HG03095 (cell line): ENCODE data around the gene PLD1.
A peak's percentile ranks its signal among the peaks of the same experiment; 100 is the strongest.

Source experiments
- ATAC-seq: cut with Tn5 transposase; IDR thresholded peaks from one replicate; pipeline ENCODE4 v1.9.1; 2021; ENCODE audit warnings: moderate library complexity; ENCODE audit not compliant: unreplicated experiment

The PLD1 gene

GRCh38 chr3:171801738-171802589 lies 8.3 kb downstream of the PLD1 start:
- ATAC-seq, result no peak

DNA sequence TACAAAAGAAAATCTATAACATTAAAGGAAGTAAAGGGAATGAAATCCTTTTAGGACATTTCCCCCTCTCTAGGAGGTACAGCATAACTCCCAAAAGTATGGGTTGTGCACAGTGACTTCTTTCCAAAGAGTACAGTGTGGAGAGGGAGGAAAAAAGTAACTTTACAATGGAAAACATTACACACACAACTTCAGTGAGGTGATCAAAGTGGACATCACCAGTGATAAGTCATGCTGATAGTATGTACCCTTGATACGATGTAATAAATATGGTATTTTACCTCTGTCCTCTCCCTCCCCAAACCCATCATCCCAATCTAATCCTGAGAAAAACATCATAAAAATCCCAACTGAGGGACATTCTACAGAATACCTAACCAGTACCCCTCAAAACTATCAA lies 10.8 kb downstream of the PLD1 start:
- no peak for ATAC-seq

- no peak for ATAC-seq
Measured at GRCh38 chr3:171797873-171798272, 12.4 kb downstream of the PLD1 start.

- peak; percentile 69 for ATAC-seq
Measured at GRCh38 chr3:171797265-171797679, 13.0 kb downstream of the PLD1 start.

DNA sequence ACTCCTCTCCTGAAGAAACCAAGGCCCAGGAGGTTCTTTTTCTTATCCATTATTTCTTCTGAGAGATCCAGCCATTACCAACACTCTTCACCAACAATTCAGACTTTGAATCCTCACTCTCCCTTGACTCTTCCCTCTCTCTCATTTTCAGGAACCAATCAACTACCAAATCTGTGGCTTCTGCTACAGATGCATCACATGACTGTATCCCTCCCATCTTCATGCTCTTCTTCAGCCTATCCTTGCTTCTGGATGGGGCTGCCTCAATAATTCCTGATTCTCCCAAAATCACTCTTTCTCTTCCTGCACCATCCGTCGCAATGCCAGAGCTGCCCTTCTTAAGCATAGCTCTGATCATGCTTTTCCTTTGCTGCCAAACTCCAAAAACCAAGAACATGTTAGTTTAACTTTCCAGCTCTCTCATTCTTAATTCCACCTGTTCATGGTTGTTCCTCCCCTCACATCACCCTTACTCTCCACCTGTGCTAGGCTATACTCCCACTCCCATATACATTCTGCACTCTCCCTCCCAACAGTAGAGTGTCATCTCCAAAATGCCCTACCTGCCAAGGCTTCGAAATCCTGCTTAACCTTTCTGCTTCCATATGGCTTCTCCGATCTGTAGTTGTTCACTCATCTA lies 13.5 kb downstream of the PLD1 start:
- no peak for ATAC-seq

DNA sequence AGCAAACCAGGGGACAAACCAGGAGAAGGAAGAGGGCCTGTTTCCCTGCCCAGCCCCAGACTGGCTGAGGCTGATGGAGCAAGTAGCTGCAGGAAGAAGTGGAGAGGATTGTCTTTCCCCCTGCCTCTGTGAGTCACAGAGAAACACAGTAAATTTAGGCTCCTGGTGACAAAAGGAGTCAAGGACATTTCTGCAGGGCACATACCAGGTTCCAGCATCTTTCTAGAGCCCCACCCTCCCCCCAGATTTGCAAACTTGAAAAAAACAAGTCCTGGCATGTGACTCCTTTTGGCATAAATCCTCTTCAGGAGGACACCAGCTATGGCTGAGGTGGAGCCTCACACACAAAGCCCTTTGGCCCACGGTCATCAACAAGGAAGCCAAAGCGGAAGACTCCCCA lies 17.8 kb downstream of the PLD1 start:
- ATAC-seq, result no peak

DNA sequence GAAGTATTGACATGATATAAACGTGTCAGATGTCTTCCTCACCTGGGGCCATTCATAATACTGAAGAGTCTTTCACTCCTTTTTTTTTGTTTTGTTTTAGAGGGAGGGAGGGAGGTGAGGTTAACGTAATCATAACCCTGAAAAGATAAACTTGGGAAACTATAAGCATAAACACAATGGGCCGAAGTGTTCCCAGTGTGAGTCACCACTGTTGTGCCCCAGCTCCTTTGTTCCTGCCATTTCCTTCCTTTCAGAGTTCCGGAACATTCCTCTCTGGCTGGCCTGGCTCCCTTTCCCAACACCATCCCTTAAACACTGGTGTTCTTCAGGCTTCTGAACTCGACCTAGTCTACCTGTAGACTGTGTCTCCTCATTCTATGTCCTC lies 18.6 kb downstream of the PLD1 start:
- no peak for ATAC-seq

DNA sequence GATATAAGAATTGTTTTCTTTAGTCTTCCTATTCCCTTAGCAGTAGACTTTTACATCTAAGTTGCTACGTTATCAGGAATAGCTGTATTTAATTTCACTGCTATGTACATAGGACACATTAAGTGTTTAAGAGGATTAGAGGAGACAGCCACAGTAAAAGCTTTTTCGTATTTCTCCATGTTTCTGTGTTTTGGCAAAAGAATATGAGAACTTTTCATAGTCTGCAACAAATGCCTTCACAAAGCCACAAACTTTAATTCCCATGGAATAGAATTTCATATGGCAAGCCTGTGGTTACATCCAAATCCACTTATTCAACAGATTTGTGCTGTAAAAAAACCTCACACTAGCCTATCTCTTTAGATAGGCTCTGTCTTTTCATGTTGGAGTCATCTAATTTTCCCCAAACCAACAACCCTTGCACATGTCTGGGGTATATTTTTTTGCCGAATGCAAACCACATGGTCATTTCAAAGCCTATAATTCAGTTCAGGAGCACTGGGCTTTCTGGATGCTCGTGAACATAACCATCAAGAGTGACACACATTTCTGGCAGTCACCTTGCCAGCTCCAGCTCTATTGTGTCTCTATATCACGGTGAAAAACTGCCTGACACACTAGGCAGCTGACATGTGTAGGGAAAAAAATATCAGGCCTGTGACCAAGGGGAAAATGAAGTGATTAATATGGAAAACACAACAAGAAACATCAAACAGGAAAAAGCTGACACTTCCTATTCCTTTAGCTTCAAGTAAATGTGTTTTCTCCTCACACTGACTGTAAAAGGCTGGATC lies 19.2 kb downstream of the PLD1 start:
- ATAC-seq, result no peak

DNA sequence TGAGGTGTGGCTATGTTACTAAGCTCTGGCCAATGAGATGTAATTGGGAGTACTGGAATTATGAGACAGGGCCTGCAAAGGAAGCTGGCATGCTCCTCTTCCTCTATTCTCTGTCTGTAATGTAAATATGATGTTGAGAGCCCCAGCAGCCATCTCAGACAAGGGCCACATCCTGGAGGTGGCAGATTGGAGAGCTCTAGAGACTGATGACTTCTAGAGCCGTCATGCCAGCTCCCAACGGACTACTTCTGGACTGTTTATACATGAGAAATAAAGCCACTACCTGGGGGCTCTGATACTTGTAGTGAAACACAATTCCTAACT lies 19.7 kb downstream of the PLD1 start:
- ATAC-seq, result no peak

DNA sequence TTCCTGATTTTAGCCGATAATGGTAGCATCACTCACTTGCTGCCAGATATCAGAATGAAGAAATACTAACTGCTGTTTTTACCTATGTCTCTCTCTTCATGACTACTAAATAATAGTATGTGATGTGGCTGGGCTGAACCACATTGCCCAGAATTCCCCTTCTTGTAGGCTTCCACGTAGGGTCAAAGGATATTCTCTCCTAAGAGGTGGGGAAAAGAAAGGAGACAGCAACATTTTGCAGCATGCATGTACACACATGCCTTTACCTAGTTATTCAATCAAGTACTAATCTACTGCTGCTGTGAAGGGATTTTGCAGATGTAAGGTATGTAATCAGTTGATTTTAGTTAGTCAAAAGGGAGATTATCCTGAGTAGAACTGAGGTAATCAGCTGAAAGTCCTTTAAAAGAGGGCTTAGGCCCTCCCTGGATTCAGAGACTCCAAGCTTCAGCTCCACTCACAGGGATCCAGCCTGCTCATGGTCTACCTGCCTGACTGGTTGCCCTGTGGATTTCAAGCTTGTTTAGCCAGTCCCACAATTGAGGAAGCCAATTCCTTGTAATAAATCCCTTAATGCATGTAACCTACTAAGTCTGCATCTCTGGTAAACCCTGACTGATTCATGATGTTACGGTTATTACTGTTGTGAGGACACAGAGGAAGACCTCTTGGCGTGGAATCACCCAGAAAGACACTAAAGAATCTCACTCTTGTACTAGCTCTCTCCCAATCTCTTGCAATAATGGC lies 20.4 kb downstream of the PLD1 start:
- no peak for ATAC-seq

DNA sequence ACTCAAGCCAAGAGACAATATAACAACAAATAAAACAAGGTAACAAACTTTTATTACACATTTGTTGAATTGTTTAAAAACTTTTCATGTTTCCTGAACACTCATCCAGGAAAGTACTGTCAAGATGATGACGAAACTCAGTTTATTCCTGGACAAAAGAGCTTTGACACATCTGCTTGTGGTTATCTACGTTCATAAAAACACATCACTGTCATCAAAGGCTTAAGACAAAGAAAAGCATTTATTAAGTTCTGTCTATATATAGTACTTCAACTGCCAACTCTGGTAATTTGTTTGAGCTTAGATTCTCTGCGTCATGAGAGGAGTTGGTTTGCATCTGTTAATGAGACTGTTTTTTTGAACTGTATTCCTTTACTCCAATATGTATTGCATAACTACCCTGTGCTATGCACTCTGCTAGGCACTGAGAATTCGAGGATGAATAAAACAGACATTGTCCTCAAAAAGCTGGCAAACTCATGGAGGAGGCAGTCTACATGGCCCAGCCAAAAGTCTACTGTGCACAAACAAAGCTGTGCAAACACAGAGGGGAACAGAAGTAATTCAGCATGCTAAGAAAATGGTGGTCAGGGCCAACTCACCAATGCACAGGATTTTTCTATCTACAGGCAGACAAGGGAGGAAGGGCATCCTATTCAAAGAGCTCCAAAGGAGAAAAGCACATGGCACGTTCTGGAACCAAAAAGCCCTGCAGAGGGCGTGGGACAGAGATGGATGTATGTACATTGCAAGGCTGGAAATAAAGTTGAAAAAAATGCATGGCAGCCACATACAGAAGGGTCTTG lies 21.5 kb downstream of the PLD1 start:
- ATAC-seq, result no peak

DNA sequence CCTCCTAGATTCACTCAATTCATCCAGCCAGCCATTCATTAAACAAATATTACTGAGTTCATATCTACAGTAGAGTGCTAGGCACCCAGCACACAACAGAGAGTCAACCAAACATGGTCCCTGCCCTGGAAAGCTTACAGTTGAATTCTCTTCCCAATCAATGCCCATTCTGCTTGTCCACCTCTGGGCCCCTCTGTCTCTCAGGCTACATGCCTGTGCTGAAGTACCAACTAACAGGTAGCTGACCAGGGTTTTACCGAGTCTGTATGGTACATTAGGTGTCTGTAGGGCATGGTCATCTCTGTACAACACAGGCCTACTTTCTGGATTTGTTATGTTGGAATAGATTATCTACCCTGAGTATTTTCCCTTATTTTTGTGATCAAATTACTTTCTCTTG lies 23.3 kb downstream of the PLD1 start:
- ATAC-seq, result no peak

GRCh38 chr3:171784937-171785336 lies 25.3 kb downstream of the PLD1 start:
- no peak for ATAC-seq

DNA sequence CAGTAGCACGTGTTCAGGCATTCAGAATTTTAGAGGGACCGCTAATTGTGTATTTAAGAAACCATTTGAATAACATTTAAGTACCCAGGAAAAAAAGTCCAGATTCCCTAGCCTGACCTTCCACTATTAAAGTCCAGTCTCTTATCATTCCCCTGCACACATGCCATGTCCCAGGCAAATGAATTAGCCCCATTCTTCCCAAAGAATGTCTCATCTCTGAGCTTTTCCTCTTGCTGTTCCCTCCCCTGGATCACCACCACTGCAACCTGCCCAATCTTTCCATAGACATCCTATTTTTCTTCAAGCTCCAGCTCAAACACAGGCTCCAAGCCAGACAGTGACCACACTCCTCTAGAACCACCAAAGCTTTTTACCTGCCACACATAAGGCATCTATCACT lies 25.9 kb downstream of the PLD1 start:
- ATAC-seq, result no peak

- ATAC-seq, result no peak
Measured at GRCh38 chr3:171783626-171784025, 26.7 kb downstream of the PLD1 start.

GRCh38 chr3:171783086-171783485 lies 27.2 kb downstream of the PLD1 start:
- ATAC-seq, result no peak

- no peak for ATAC-seq
Measured at GRCh38 chr3:171782617-171783016, 27.7 kb downstream of the PLD1 start.

- no peak for ATAC-seq
Measured at GRCh38 chr3:171781711-171782127, 28.6 kb downstream of the PLD1 start.

DNA sequence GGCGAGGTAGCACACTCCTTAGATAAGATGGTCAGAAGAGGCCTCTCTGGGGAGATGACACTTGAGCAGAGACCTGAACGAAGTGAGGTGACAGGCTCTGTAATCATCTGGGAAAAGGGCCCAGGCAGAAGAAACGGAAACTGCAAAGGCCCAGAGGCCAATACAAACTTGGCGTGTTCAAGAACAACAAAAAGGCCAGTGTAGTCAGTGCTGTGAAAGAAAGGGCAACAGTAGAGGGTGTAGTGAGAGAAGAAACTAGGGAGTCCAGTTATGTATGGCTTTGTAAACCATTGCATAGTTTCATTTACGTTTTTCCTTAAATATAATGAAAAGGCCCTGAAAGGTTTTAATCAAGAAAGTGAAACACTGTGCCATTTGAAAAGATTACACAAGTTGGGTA lies 31.8 kb downstream of the PLD1 start:
- ATAC-seq, result no peak

DNA sequence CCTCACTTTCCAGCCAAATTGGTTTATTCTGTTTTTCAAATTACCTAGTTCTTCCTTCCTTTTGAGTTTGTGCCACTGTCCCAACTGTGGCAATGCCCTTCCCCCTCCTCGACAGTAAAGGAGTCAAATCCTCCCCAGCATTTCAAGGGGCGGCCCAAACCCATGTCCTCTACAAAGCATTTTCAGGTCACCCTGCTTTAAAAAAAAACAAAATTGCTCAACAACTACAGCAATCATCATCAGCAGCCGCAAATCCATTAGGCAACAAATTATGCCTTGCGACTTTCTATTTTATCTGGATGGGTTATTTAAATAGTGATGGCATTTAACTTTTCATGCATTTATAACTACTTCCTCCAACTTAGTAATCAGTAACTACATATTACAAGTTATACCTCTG lies 32.7 kb downstream of the PLD1 start:
- no peak for ATAC-seq
